Activated naive CD4-positive, alpha-beta T cell treated with Interleukin-2 at 50 U/mL for 16 hours (primary cell): ENCODE measurements around the gene ZNF862.
"Not testable (repeated sequence)": the region's sequence is repeated elsewhere in the genome, so short reads cannot be mapped to it uniquely, and the experiment has no call there.

Source experiments
- DNase-seq: peaks from one replicate; pipeline ENCODE4 v3.0.0-alpha.2; 2020

ZNF862 gene

DNA sequence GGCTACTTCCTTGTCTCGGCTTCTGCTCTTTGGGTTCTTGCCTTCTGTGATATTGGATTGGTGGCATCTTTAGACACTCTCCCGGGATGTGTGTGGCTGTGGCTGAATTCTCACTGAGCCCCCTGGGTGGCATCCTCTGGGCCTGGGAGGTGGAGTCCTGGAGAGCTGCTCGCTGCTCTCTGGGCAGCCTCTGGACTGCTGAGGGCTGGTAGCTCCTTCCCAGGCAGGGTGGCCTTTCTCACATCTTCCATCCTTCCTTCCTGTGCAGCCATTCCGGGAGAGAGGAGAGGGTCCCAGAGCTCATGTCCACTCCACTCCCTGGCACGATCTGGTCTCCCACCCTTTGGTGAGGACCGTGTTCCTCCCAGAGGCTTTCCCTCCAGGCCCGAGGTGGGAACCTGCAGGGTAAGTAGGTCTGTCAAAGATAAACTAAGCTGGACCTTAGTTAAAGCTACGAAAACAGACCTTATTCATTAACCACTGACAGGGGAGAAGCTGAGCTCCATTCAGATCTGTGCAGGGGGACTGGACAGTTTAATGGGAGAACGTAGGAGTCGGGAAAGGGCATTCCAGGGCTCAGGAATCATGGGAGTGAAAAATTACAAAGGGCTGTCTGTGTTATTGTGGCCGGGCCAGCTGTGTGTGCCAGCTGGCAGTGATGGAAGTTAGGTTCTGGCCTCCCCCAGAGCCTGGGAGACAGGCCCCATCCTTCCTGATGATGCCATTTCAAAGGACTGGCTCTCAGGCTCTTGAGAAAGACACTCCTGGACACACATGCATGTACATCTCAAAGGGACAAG is 44.3 kb downstream of the ZNF862 start:
- no peak for DNase-seq

DNA sequence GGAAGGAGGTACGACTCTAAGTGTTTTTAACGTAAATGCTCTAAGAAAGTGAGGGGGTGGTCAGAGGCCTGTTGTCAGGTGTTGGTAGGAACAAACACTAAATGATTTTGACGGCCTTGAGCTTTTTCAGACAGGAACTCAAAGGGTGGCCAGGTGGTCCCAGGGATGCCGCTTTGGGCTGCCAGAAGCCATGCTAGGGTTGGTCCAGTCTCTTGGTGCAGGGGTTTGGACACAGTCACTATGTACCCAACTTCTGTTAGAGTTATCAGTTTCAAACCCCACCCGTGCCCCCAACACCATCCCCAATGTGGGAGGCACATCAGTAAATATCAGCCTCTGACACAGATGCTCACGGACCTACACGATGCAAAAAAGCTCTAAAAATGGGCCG is 44.9 kb downstream of the ZNF862 start:
- DNase-seq: no peak

DNA sequence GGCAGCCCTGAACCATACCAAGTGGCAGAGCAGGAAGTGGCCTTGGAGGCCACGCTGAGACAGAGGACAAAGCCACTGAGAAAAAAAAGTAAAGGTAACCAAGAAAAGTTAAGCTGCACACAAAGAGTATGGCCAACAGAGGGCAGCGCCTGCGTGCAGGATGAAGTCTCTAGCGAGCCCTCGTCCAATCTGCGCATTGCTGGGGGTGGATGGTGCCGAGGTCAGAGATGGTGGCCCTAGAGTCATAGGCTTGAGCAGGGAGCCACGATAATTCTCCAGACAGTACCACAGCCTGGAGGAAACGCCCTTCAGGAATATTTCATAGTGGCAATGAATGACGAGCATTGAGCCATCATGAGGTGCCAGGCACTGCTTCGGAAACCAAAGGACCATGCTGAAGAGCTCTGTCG is 45.3 kb downstream of the ZNF862 start:
- peak; percentile 46 for DNase-seq

DNA sequence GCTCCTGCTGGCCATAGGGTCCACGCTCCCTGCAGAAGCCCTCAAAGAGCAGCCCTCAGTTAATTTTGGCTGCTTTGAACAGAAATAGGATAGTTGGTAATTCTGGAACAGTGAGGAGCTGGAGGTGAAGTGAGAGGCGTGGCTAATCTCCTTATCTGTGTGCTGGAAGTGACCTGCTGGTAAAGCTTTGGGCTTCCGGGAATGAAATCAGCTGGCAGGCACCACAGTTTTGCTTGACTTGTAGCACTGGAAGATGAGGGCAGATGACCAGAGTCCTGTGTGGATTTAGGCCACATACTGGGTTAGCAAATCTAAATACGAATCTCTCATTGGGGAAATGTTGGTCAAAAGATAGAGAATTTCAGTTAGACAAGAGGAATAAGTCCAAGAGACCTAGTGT is 45.8 kb downstream of the ZNF862 start:
- no peak for DNase-seq

DNA sequence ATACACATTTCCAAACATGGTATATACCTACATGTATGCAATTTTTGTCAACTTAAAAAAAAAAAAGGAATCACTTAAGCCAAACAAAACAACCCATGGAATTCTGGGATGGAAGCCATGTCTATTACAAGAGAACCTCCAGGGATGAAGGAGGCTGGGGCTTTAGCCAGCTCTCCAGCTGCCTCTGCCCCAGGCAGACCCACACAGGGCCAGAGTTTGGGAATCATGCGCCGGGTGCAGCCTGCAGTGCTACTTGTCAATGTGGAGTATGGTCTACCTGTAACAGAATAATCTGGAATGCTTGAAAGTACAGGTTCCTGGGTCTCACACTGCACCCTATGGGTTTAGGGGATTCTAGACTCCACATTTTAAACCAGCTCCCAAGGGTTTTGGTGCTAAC is 46.4 kb downstream of the ZNF862 start:
- DNase-seq: no peak

DNA sequence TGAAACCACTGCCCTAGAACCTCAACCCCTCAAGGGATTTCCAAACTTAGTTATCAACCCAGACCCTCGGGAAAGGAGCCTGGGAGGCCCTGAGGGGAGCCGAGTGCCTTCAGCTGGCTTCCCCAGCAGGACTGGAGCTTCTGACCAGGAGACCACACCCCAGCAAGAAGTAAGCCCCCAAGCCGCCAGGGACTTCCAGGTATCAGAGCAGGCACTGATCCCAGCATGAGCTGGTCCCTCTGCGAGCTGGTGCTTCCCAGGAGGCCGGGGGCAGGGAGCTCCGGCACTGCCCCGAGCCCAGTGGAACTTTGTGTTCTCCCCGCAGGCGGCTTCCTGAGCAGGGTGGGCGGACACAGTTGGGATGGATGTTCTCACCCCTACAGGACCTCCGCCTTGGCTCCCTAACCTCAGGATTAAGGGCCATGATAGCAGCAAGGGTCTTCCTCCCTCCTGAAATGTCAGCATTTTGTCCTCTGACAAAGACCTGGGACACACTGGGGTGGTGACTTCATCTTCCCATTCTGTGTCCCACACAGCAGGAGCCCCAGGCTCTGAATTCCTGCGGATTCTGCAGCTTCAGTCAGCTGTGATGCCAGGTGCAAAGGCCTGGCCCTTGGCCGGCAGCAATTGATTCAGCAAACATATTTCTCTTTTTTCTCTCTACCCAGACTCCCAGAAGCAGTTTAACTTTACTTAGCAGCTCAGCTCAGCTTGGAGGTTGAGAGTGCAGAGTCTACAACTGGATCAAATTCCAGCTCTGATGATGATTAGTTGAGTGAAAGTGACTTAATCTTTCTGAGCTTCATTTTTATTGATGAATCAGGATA is 47.2 kb downstream of the ZNF862 start:
- no peak for DNase-seq

DNA sequence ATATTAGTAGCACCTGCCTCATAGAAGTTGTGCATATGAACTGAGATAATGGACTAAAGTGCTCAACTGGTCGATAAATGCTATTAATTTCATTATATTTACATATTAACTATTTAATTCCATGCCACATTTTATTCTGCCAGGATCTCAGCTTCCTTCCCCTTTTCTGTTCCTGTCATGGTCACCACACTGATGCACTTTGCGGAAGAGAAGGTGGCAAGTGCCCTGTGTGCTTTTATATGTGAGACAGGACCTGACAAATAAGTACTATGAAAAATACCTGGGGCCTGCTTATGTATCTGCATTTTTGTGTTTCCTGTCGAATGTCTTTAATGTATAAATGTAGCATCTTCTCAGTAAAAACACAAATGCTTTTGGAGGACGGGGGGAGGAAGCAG is 47.8 kb downstream of the ZNF862 start:
- DNase-seq: no peak

DNA sequence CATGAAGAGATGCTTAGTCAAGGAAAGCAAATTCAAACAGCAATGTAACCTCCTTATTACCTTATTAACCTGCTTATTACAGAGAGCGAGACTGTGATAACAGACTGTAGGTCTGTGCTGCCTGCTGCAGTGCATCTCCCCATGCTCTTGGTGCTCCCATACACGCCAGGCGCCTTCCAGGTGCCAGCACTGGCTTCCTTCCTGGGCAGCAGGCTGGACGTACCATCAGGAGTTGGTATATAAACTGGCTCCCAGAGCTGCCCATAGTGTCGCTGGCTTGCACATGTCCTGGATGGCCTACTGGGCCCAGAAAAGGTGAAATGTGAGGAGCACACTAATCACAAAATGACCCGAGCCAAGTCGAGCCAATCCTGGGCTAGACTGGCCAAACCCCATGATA is 49.1 kb downstream of the ZNF862 start:
- DNase-seq: no peak

DNA sequence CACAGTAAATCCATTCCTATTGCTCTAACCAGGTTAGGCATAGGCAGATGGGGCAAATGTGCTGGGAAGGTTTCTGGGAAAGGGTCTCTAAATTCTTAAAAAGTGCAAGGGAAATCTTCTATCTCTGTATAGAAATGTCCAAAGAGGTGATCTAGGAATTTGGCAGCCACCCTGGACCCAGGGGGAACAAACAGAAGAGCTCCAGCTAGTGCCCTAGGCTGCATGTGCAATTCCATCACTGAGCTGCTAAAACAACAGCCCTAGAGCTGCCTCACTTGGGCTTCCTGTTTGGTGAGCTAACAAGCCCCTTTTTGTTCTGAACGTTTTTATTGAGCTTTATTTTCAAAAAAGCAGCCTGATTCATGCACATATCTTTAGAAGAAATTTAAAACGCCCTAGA is 52.5 kb downstream of the ZNF862 start:
- not testable (repeated sequence) for DNase-seq

DNA sequence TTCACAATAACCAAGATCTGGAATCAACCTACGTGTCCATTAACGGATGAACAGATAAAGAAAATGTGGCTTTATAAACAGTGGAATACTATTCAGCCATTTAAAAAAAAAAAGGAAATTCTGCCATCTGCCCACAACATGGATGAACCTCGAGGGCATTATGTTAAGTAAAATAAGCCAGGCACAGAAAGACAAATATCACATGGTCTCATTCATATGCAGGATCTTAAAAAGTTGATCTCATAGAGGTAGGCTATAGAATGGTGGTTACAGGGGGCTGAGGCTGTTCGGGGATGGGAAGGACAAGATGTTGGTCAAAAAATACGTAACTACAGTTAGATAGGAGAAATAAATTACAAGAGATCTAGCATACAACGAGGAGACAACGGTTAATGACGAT is 56.8 kb downstream of the ZNF862 start:
- DNase-seq: not testable (repeated sequence)

DNA sequence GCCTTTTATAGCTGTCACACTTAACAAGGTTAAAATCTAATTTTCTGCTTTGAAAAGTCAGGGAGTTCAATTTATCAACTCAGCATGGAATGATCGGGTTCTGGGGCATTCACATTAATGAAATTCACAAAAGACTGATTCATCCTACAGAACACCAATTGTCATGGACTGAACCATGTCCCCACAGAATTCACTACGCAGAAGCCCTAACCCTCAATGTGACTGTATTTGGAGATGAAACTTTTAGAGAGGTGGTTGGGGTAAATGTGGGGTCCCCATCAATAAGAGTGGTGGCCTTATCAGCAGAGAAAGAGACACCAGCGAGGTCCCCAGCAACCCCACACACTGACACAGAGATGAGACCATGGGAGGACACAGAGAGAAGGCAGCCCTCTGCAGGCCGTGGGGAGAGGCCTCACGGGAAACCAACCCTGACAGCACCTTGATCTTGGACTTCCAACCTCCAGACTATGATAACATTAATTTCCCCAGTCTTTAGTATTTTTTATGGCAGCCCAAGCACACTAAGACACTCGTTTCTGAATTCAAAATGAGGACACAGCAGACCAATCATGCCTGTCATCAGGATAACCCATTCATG is 69.7 kb downstream of the ZNF862 start:
- not testable (repeated sequence) for DNase-seq

DNA sequence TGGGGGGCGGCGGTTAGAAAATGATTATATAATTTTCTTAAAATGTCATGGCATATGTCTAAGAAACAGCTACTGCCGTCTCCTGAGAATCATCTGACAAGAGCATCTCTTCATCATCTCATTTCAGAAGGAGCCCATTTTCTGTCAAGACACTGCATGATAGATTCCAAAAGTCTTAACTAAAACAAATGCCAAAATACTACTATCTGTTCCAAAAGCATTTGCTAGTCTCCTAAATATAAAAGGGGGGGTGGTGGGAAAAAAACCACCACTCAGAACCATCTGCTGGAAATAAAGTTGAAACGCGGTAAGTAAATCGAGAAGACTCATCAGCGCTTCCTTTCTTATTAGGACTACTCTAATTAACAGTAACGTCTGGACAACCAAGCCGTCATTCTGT is 72.0 kb downstream of the ZNF862 start:
- DNase-seq: not testable (repeated sequence)

DNA sequence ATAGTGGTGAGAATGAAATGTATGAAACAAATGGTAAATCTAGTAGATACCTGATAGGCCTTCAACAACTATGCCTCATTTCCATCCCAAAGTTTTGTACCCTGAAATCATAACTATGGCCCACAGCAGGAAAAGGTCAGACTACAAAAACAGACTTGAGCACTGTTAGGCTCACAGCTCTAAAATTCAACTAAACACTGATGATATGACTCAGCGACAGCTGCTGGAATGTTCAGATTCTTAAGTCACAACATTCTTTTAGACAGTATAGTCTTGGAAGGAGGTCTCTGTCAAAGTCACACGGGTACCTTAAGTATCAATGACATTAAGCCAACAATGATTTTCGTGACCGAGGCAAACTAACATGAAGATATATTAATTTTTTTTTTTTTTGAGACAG is 74.0 kb downstream of the ZNF862 start:
- DNase-seq: not testable (repeated sequence)
